HepG2 (cell line): ENCODE data around the gene NPBWR2. TPM values are rescaled to one million over a fixed set of nuclear protein-coding genes. Genes with fewer than 3 reads are reported as not detected.

ENCODE experiments used
- ATF7 ChIP-seq, 2 experiments: fragments of 450-650 bp in 1 of 2; sonication (generic) in 1 of 2; formaldehyde crosslinking in 1 of 2; IDR thresholded peaks; 2 replicates each; pipeline versions ENCODE4 v1.4.0 to v1.6.1; 2016 to 2020; ENCODE audit warnings: antibody characterized with exemption in 1 of 2, mild to moderate bottlenecking in 1 of 2, missing genetic modification reagents in 1 of 2
- CSRNP2 ChIP-seq: sonication (generic); formaldehyde crosslinking; conservative IDR thresholded peaks from 2 replicates; pipeline ENCODE4 v1.8.0; 2022; ENCODE audit warnings: low read depth, missing genetic modification reagents
- CTCF ChIP-seq: sonication (generic); formaldehyde crosslinking; IDR thresholded peaks from 2 replicates; pipeline ENCODE4 v1.5.0; 2020; ENCODE audit warnings: mild to moderate bottlenecking, missing genetic modification reagents, moderate library complexity
- DMAP1 ChIP-seq: IDR thresholded peaks from 2 replicates; pipeline ENCODE4 v1.6.1; 2016
- DZIP1 ChIP-seq: sonication (generic); formaldehyde crosslinking; IDR thresholded peaks from 2 replicates; pipeline ENCODE4 v1.5.0; 2020; ENCODE audit warnings: mild to moderate bottlenecking, missing genetic modification reagents
- HES4 ChIP-seq: sonication (generic); formaldehyde crosslinking; IDR thresholded peaks from 2 replicates; pipeline ENCODE4 v1.9.0; 2021; ENCODE audit warnings: mild to moderate bottlenecking, missing genetic modification reagents, borderline replicate concordance
- HNF4G ChIP-seq, 2 experiments: sonication (generic) in 1 of 2; formaldehyde crosslinking in 1 of 2; IDR thresholded peaks; 2 replicates each; pipeline versions ENCODE4 v1.4.0 to v1.6.1; 2011 to 2020; ENCODE audit warnings: borderline replicate concordance in 2 of 2, low read depth in 2 of 2, mild to moderate bottlenecking in 2 of 2, low read length in 1 of 2, missing genetic modification reagents in 1 of 2, moderate library complexity in 1 of 2
- HOMEZ ChIP-seq: IDR thresholded peaks from 2 replicates; pipeline ENCODE4 v1.6.1; 2016; ENCODE audit warnings: low read depth
- MTF2 ChIP-seq: sonication (generic); formaldehyde crosslinking; IDR thresholded peaks from 2 replicates; pipeline ENCODE4 v1.5.0; 2020; ENCODE audit warnings: missing genetic modification reagents, borderline replicate concordance
- NFYB ChIP-seq: sonication (generic); formaldehyde crosslinking; IDR thresholded peaks from 2 replicates; pipeline ENCODE4 v1.4.0; 2020; ENCODE audit warnings: missing genetic modification reagents
- RFX3 ChIP-seq: IDR thresholded peaks from 2 replicates; pipeline ENCODE4 v1.6.1; 2016; ENCODE audit warnings: missing biosample characterization, missing genetic modification reagents
- RFXANK ChIP-seq: IDR thresholded peaks from 2 replicates; pipeline ENCODE4 v1.6.1; 2016
- TARDBP ChIP-seq: sonication (generic); formaldehyde crosslinking; IDR thresholded peaks from 2 replicates; pipeline ENCODE4 v1.8.0; 2022; ENCODE audit warnings: mild to moderate bottlenecking, missing genetic modification reagents
- TBP ChIP-seq: sonication (generic); formaldehyde crosslinking; IDR thresholded peaks from 2 replicates; pipeline ENCODE4 v1.5.0; 2020; ENCODE audit warnings: missing genetic modification reagents
- TRIM22 ChIP-seq: fragments of 450-650 bp; IDR thresholded peaks from 2 replicates; pipeline ENCODE4 v1.6.1; 2017
- ZNF101 ChIP-seq: sonication (generic); formaldehyde crosslinking; IDR thresholded peaks from 2 replicates; pipeline ENCODE4 v1.4.0; 2020; ENCODE audit warnings: mild to moderate bottlenecking, low read depth, missing genetic modification reagents, borderline replicate concordance
- ZNF513 ChIP-seq: sonication (generic); formaldehyde crosslinking; conservative IDR thresholded peaks from 2 replicates; pipeline ENCODE4 v1.5.0; 2020; ENCODE audit warnings: missing genetic modification reagents
- polyA plus RNA-seq, 8 experiments: library from polyadenylated mRNA; depleted of rRNA in 3 of 8; stranded (reverse) in 7 of 8; unstranded in 1 of 8; fragments of >200 nt; fragmentation: Illumina TruSeq in 4 of 8; extraction: Trizol in 4 of 8; gene quantifications; 2 replicates each; pipeline versions ENCODE4 v1.2.1 to v1.2.3, GENCODE V29; 2011 to 2016; ENCODE audit warnings: low read depth in 4 of 8, missing spikeins in 1 of 8, mixed read lengths in 1 of 8; ENCODE audit not compliant: insufficient read depth in 1 of 8
- total RNA-seq, 5 experiments: library from RNA; depleted of rRNA; stranded (reverse); fragments of >200 nt; fragmentation: Illumina TruSeq; extraction: Trizol; gene quantifications; 2 replicates each; pipeline ENCODE4 v1.2.3, GENCODE V29; 2016; ENCODE audit warnings: low read depth in 1 of 5

The NPBWR2 gene
- total and polyA plus RNA-seq, 2 of the 13 experiments (the other 11 are each of a cell fraction or from before 2014, with no cell fraction given) = not detected

- TF ChIP-seq ATF7 (IDR thresholded peaks at IDR 0.05) = no peak
- TF ChIP-seq ATF7 (CRISPR knock-in tag; IDR thresholded peaks at IDR 0.05) = peak; percentile 13; the same call in 1 of the 2 replicates
- TF ChIP-seq CSRNP2 = no peak
- peak; percentile 89 for TF ChIP-seq DMAP1 (CRISPR knock-in tag)
- no peak for TF ChIP-seq HES4 (CRISPR knock-in tag)
- 0 out of 2 replicates have a peak, but pooled peaks have one; percentile 81 for TF ChIP-seq ZNF513
- TF ChIP-seq TRIM22 = no peak
- TF ChIP-seq TBP = peak; percentile 55; the same call in 1 of the 2 replicates
- TF ChIP-seq HNF4G (IDR thresholded peaks at IDR 0.05; ENCODE audit: borderline replicate concordance, low read depth, low read length) = peak; percentile 51
- TF ChIP-seq HNF4G (CRISPR knock-in tag; IDR thresholded peaks at IDR 0.05; ENCODE audit: borderline replicate concordance, low read depth) = no peak; the same call in 1 of the 2 replicates
- peak; percentile 86 for TF ChIP-seq TARDBP (CRISPR knock-in tag)
- peak; percentile 94 for TF ChIP-seq MTF2
- peak; percentile 98 for TF ChIP-seq DZIP1 (CRISPR knock-in tag)
- no peak for TF ChIP-seq ZNF101 (CRISPR knock-in tag)
- TF ChIP-seq CTCF (CRISPR knock-in tag) = peak; percentile 91
- no peak; the same call in 1 of the 2 replicates for TF ChIP-seq RFX3
- peak; percentile 70 for TF ChIP-seq HOMEZ
- TF ChIP-seq RFXANK (CRISPR knock-in tag) = peak; percentile 91
- 0 out of 2 replicates have a peak, but pooled peaks have one; percentile 6 for TF ChIP-seq NFYB (CRISPR knock-in tag)
These were observed 53.3 kb downstream of the NPBWR2 start (continued) for GRCh38 chr20:64053841-64054661.
